Activated T-cell treated with anti-CD3 and anti-CD28 coated beads, Interleukin-2, amount 50 U/mL, for 24 hours (primary cell): ENCODE measurements around the gene NEK4.

Experiments used
- DNase-seq: peaks from one replicate; pipeline ENCODE4 v3.0.0-alpha.2; 2020
- H3K27ac Mint-ChIP-seq: 2 replicates; pipeline ENCODE4 v1.8.0; 2020; ENCODE audit warnings: mild to moderate bottlenecking, mixed read lengths
- H3K27me3 Mint-ChIP-seq: 2 replicates; pipeline ENCODE4 v1.8.0; 2020; ENCODE audit warnings: mixed read lengths
- H3K36me3 Mint-ChIP-seq: 2 replicates; pipeline ENCODE4 v1.8.0; 2020; ENCODE audit warnings: low read depth, mixed read lengths
- H3K4me1 Mint-ChIP-seq: 2 replicates; pipeline ENCODE4 v1.8.0; 2020; ENCODE audit warnings: low read depth, mixed read lengths
- H3K4me3 Mint-ChIP-seq: 2 replicates; pipeline ENCODE4 v1.8.0; 2020; ENCODE audit warnings: mild to moderate bottlenecking, moderate library complexity, mixed read lengths
- H3K9me3 Mint-ChIP-seq: 2 replicates; pipeline ENCODE4 v1.8.0; 2020; ENCODE audit warnings: mixed read lengths

The NEK4 gene

DNA sequence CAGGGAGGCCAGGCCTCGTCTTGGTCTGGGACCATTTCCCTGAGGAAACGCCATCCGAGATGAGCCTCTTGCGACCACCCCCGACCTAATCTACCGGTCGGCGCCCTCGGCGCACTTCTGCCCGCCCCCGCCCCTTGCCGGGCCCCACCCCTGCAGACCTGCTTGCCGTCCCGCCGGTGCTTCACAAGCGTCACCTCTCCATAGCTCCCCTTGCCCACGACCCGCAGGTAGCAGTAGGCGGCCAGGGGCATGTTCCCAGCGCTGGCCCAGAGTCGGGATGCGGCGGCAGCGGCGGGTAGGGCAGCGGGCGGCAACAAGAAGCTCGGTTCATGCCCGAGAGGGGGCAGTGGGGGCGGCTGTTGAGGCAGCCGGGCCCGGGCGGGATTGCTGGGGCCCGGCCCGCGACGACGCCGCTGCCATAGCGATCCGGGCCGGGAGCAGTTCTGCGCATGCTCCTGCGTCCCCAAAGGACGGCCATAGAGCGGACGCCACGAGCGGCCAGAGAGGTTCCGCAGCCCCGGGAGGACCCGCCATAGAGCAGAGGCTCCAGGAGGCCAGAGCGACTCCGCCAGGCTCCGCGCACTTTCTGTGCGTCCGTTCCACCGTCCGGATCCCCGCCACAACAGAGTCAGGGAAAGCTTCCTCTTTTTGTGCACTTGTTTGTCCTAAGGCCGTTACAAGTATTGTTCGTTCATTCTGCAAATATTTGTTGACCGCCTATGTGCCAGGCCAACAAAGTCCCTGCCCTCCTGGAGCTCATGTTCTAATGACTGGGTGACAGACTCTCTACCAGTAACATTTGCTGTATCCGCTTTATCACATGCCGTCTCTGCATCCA is at the start of gene NEK4:
TSS of gene NEK4 (minus strand) at position 445 of the 838 bp plus-strand sequence. CDS start at position 251, 194 bp downstream.
- Mint-ChIP-seq H3K9me3 (no peaks in the 10 kb centered on the region), H3K27me3 (no peaks in the 10 kb centered on the region), H3K4me3 (peak within 1 kb of the TSS; percentile 87), H3K27ac (peak within 1 kb of the TSS; percentile 89), H3K4me1 (peaks cover 26% of the 10 kb centered on the region), H3K36me3 (peaks cover 35% of the 10 kb centered on the region)
- peak; percentile 92 for DNase-seq

DNA sequence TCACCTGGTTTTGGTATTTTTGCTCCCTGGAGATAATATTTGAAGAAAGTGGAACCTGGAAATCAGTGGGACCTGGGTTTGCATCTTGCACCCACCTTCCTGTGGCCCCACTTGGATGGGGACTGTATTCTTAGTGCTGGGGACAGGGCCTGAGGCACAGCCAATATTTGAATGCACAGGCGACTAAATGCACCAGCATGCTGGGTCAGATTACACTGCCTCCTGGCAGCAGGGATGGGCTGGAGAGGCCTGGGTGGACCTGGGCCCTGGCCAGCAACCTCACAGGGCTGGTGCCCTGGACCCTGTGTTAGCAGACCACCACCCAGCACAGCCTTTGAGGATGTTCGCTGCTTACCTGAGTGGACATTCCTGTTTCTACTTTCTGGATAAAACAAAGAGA is 49.2 kb upstream of the NEK4 start:
- Mint-ChIP-seq H3K9me3 (no peaks in the 10 kb centered on the region), H3K36me3 (peaks cover under 1% of the 10 kb centered on the region), H3K27me3 (no peaks in the 10 kb centered on the region), H3K4me3 (no peak overlapping the region), H3K27ac (no peak overlapping the region), H3K4me1 (no peaks in the 10 kb centered on the region)
- no peak for DNase-seq

DNA sequence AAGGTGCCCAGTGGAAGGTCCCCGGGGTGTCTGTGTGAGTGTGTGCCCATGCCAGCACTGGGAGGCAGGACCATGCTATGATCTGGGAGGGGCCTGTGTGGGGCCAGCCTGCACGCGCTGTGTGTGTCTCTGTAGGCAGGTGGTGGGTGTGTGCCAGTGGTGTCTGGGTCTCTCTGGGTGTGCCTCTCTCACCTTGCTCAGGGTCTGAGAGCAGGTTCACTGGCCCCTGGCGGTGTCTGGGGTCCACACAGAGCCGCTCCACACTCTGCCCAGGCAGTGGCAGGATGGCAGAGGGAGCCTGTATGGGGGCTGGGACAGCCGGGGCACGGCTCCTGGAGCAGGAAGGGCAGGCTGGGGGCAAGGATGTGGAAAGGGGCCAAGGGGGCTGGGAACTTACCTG is 47.1 kb upstream of the NEK4 start:
- Mint-ChIP-seq H3K27ac (no peak overlapping the region), H3K4me3 (no peak overlapping the region), H3K9me3 (no peaks in the 10 kb centered on the region), H3K27me3 (no peaks in the 10 kb centered on the region), H3K4me1 (no peaks in the 10 kb centered on the region), H3K36me3 (no peaks in the 10 kb centered on the region)
- DNase-seq = no peak

DNA sequence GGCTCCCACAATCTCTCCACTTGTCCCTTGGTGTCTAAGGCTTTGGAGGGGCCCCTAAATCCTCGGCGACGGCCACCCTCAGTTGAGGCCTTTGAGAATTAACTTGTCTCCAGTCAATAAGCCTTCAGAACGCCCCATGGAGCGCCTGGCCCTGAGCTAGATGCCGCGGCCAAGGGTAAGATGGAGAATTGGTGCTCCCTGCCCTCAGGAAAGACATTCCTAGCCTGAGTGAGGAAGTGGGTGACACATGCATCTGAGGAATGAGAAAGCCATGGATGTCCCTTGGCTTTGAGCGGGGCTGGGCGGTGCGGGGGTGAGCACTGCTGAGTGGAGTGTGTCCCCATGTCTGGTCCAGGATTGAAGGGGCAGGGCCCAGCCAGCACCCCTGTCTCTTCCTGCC is 46.5 kb upstream of the NEK4 start:
- no peaks in the 10 kb centered on the region for H3K27me3 Mint-ChIP-seq
- H3K36me3 Mint-ChIP-seq = no peaks in the 10 kb centered on the region
- no peak for DNase-seq
- H3K27ac Mint-ChIP-seq = no peak overlapping the region
- H3K4me3 Mint-ChIP-seq = no peak overlapping the region
- no peaks in the 10 kb centered on the region for H3K4me1 Mint-ChIP-seq
- no peaks in the 10 kb centered on the region for H3K9me3 Mint-ChIP-seq

DNA sequence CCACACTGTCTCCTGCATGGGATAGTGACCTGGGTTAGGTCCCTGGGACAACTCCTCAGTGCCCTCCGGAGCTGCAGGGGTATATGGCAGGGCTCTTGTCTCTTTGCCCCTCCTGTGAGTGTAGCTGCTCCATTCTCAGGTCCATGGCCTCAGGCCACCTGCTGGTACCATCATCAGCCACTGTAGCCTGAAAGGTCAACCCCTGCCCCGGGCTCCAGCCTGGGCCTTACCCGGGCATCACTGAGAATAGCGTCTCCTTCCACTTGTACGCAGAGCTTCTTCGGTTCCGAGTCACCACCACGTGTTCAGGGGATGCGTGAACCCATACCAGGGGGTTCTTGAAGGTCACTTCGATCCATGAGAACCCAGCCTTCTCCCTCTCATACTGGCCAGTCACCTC is 45.9 kb upstream of the NEK4 start:
- Mint-ChIP-seq H3K27ac (no peak overlapping the region), H3K4me3 (no peak overlapping the region), H3K9me3 (no peaks in the 10 kb centered on the region), H3K27me3 (no peaks in the 10 kb centered on the region), H3K36me3 (no peaks in the 10 kb centered on the region), H3K4me1 (no peaks in the 10 kb centered on the region)
- DNase-seq = no peak

DNA sequence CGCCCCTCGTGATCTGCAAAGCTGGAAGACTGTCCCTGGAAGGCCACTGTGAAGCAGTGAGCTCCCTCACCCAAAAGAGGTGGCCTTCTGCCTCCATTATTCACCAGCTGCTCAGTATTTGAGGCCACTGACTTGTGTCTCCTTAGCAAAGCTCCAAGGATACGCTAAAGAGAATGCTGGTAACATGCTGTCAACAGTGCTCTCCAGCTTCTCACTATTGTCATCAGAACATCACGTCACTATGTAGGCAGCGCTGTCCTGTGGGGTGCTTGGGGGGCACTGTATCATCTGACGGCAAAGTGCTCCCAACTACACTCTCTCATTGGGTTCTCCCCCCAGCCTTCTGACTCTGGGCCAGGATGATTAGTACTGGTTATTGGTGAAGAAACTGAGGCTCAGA is 45.5 kb upstream of the NEK4 start:
- Mint-ChIP-seq H3K27ac (no peak overlapping the region), H3K4me1 (no peaks in the 10 kb centered on the region), H3K9me3 (no peaks in the 10 kb centered on the region), H3K4me3 (no peak overlapping the region), H3K36me3 (no peaks in the 10 kb centered on the region), H3K27me3 (no peaks in the 10 kb centered on the region)
- no peak for DNase-seq

DNA sequence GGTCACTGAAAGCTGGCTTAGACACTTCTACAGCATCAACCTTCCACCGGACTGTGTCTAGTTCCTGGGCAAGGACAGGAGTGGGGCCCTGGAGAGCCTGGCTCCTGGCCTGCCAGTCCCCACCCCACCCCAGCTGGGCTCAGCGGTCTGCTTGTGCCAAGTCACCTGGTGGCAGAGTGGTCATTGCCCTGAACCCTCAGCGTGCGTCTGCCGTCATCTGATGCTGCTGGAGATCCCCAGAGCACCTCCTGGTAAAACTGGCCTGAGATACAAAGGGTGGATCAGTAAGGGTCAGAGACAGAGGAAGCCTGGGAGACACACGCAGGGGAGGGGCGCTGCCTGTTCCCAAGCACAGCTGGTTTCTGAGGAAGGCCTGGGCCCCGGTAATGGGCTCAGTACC is 43.1 kb upstream of the NEK4 start:
- H3K4me3 Mint-ChIP-seq = no peak overlapping the region
- H3K27me3 Mint-ChIP-seq = no peaks in the 10 kb centered on the region
- H3K9me3 Mint-ChIP-seq = no peaks in the 10 kb centered on the region
- no peak for DNase-seq
- peaks cover 5% of the 10 kb centered on the region for H3K4me1 Mint-ChIP-seq
- H3K36me3 Mint-ChIP-seq = no peaks in the 10 kb centered on the region
- H3K27ac Mint-ChIP-seq = no peak overlapping the region

DNA sequence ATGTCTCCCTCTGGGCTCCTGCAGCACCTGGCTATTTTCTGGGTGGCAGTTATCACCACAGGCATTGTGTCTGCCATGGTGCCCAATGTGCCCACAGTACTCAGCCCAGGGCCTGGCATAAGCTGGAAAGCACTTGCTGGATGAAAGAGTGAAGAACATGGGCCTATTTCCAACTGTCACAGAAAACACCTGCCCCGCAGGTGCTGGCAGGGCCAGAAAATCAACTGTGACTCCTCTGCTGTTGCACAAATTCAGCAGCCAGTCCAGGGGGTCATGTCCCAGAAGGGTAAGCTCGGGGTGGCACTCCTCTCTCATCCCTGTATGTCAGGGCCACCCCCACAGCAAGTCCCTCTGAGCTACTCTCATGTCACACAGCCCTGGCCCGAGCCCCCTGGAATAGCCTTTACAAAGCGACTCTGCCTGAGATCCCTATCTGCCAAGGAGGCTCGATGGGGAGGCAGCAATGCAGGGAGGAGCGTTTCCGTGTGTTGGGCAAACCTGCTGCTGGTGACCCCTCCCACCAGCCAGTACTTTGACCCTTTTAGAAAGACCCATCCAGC is 40.8 kb upstream of the NEK4 start:
- Mint-ChIP-seq H3K9me3 (no peaks in the 10 kb centered on the region), H3K27me3 (no peaks in the 10 kb centered on the region), H3K36me3 (no peaks in the 10 kb centered on the region), H3K4me3 (no peak overlapping the region), H3K27ac (no peak overlapping the region), H3K4me1 (peaks cover 5% of the 10 kb centered on the region)
- DNase-seq = no peak

DNA sequence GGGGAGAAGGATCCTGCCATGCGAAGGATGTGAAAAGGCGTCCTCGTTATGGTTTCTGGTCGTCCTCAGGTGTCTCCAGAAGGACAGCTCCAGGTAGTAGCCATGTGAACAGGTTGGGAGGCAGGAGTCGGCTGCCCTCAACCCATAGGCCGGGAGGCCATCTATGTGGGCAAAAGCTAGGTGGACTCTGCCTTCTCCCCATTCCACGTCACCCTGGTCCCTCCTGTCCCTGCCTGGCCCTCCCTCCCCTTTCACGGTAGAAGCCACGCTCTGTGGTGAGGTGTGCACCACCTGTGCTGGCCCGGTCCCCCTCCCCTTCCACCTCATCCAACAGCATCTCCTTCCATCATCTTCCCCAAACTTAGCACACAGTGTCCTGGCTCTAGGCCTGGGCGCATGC is 40.2 kb upstream of the NEK4 start:
- H3K27ac Mint-ChIP-seq = no peak overlapping the region
- H3K4me3 Mint-ChIP-seq = no peak overlapping the region
- H3K4me1 Mint-ChIP-seq = peaks cover 5% of the 10 kb centered on the region

DNA sequence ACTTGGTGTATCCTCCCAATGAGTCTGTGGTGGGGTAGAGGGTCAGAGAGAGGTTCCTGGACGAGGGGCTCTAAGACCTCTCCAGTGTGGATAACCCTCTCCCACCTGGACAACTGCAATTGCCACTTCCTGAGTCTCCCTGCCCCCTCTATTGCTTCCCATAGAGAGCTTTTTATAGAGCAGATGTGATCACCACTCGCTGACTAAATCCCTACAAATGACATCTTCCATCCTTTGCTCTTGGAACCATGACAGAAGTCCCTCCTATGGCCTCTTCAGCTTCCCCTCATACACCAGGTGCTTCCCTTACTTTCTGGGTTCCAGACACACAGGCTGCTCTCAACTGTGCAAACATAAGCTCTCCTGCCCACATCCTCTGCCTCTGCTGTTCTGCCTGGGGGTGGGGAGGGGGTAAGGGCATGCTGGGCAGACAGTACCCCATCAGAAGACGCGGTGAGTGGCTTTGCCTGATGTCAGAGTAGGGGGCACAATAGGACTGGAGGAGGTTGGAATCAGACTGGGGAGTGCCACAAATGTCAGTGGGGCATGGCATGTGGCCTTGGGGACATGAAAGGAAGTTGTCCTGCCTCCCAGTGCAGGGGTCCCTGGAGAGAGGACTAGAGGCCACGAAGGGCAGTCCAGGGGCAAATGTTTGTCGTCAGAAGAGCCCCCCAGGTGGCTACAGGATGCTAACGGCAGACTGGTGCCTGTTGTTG is 39.1 kb upstream of the NEK4 start:
- Mint-ChIP-seq H3K9me3 (no peaks in the 10 kb centered on the region), H3K27ac (no peak overlapping the region), H3K36me3 (no peaks in the 10 kb centered on the region), H3K27me3 (no peaks in the 10 kb centered on the region), H3K4me1 (peaks cover 5% of the 10 kb centered on the region), H3K4me3 (no peak overlapping the region)
- no peak for DNase-seq

More for the DNA sequence above, 40.2 kb upstream of the NEK4 start:
- no peak for DNase-seq
- Mint-ChIP-seq H3K9me3 (no peaks in the 10 kb centered on the region), H3K27me3 (no peaks in the 10 kb centered on the region), H3K36me3 (no peaks in the 10 kb centered on the region)

DNA sequence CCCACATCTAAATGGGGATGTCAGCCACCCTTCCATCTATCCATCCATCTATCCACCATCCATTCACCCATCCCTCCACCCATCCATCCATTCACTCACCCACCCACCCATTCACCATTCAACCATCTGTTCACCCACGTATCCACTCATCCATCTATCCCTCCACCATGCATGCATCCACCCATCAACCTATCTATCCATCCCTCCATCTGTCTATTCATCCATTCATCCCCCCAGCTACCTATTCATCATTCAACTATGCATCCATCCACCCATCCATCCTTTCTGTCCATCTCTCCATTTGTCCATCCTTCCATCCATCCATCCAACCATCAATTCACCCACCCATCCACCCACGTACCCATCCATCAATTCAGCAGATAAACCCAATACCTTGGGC is 38.4 kb upstream of the NEK4 start:
- no peak for DNase-seq
- no peaks in the 10 kb centered on the region for H3K36me3 Mint-ChIP-seq
- H3K4me1 Mint-ChIP-seq = peaks cover 5% of the 10 kb centered on the region
- H3K27me3 Mint-ChIP-seq = no peaks in the 10 kb centered on the region
- no peaks in the 10 kb centered on the region for H3K9me3 Mint-ChIP-seq
- H3K4me3 Mint-ChIP-seq = no peak overlapping the region
- no peak overlapping the region for H3K27ac Mint-ChIP-seq

DNA sequence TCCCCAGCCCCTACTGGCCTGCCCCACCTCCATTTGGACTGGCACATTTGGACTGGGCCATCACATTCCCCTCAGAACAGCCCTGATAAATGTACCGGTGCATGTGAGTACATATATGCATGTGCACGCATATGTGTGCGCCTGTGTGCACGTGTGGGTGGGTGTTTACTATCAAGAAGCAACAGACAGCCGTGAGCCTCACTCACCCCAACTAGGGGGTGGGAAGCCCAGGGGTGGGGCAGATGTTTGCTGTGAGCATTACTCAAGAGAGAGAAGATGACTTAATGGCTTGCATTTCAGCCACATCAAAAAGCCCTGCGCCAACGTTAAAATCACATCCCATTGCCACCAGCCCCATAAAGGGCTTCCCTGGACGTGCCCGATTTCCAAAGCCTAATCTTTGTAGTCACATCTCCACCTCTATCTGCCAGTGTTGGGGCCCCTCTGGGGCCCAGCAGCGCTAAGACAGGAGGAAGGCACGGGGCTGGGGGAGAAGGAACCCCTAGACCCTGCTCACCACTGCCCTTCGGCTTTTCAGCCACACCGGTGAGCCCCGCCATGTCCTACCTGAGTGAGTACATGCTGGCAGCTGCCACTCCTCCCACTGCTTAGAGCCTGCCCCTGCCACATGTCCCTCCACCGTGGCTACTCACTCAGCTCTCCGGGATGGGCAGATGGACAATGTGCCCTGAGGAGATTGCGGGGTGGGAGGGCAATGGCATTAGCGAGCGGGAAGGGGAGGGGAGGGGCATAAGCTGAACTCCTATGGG is 34.7 kb upstream of the NEK4 start:
- Mint-ChIP-seq H3K4me3 (no peak overlapping the region), H3K4me1 (peaks cover 5% of the 10 kb centered on the region), H3K36me3 (no peaks in the 10 kb centered on the region), H3K27me3 (no peaks in the 10 kb centered on the region), H3K9me3 (no peaks in the 10 kb centered on the region), H3K27ac (no peak overlapping the region)
- DNase-seq = no peak

DNA sequence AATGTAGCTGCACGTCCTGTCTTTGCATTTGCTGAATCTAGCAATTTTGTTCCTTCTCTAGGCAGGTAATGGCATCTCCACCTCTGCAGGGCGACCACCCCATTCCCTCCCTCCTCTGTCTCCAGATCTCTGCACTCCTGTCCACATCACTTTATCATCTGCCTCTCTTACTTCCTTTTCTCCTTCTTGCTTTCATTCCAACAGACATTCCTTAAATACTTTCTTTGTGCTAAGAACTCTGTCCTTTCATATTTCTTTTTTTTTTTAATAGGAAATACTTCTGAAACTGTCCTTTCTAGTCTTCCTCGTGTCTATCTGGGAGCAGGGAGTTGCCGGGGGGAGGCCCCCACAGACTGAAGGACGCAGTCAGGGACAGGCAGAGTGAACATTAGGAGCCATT is 31.1 kb upstream of the NEK4 start:
- no peaks in the 10 kb centered on the region for H3K9me3 Mint-ChIP-seq
- H3K36me3 Mint-ChIP-seq = no peaks in the 10 kb centered on the region
- no peak for DNase-seq
- no peaks in the 10 kb centered on the region for H3K27me3 Mint-ChIP-seq
- H3K4me3 Mint-ChIP-seq = no peak overlapping the region
- no peak overlapping the region for H3K27ac Mint-ChIP-seq
- no peaks in the 10 kb centered on the region for H3K4me1 Mint-ChIP-seq

DNA sequence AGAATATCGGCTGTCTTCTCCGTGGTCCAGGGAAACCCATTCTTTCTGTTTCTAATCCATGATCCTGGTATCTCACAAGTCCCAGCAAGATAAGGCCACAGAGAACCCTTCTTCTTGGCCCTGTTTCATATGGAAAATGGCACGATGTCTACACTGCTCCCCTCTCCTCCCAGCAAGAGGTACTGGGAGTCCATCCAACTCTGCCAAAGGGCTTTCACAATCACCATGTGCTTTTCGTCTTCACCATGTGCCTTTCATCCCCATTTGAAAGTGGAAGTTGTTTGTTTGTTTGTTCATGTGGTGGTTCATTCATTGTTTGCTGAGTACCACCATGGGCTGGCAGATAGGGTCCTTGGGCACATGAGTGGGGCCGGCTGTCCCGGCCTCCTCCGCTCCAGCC is 29.3 kb upstream of the NEK4 start:
- Mint-ChIP-seq H3K9me3 (no peaks in the 10 kb centered on the region), H3K27ac (no peak overlapping the region), H3K27me3 (no peaks in the 10 kb centered on the region), H3K4me1 (no peaks in the 10 kb centered on the region), H3K36me3 (no peaks in the 10 kb centered on the region), H3K4me3 (no peak overlapping the region)
- no peak for DNase-seq
